GM12801 (cell line): ENCODE results near the gene CNTN5.

Experiments
- TF ChIP-seq, protein P1 (sequence below): IDR thresholded peaks from one replicate; pipeline ENCODE4 v1.5.1; 2011; ENCODE audit warnings: control low read depth; ENCODE audit not compliant: insufficient read length; ENCODE audit errors: extremely low read depth

Gene CNTN5

GRCh38 chr11:100338144-100338840 lies 1317.5 kb downstream of the CNTN5 start:
- TF ChIP-seq, protein P1, sequence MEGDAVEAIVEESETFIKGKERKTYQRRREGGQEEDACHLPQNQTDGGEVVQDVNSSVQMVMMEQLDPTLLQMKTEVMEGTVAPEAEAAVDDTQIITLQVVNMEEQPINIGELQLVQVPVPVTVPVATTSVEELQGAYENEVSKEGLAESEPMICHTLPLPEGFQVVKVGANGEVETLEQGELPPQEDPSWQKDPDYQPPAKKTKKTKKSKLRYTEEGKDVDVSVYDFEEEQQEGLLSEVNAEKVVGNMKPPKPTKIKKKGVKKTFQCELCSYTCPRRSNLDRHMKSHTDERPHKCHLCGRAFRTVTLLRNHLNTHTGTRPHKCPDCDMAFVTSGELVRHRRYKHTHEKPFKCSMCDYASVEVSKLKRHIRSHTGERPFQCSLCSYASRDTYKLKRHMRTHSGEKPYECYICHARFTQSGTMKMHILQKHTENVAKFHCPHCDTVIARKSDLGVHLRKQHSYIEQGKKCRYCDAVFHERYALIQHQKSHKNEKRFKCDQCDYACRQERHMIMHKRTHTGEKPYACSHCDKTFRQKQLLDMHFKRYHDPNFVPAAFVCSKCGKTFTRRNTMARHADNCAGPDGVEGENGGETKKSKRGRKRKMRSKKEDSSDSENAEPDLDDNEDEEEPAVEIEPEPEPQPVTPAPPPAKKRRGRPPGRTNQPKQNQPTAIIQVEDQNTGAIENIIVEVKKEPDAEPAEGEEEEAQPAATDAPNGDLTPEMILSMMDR = no peak

DNA sequence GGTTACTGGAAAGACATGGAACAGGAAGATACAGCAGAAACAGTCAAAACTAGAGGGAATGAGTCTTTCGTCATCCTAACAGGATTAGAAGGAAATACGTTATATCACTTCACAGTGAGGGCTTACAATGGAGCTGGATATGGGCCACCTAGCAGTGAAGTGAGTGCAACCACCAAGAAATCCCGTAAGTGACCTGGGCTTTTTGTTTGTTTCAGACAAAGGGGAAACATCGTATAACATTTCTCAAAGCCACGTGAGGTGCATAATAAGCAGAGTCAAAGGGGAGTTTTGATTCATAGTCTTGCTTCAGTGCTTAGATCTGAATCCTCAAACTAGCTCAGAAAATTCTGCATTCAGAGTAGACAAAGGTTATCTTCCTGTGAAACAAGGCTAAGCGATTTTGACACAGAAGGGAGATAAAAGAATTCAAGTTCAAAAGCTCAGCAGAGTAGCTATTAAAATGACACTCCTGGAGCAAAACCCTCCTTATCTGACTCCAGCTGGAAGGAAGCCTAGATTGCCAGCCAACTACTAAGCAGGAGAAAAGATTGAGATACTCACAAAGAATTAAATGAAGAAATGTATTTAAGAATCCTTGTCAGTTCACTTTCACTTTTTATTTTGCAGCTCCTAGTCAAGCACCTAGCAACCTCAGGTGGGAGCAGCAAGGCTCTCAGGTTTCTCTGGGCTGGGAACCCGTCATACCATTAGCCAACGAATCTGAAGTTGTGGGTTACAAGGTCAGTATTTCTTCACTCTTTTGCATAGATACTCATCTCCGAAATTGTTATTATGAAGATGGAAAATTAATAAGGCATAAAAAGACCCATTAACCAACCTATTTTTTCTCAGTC lies 1319.9 kb downstream of the CNTN5 start:
- TF ChIP-seq, protein P1 = no peak

GRCh38 chr11:100353083-100353482 lies 1332.3 kb downstream of the CNTN5 start:
- TF ChIP-seq, protein P1 = no peak

DNA sequence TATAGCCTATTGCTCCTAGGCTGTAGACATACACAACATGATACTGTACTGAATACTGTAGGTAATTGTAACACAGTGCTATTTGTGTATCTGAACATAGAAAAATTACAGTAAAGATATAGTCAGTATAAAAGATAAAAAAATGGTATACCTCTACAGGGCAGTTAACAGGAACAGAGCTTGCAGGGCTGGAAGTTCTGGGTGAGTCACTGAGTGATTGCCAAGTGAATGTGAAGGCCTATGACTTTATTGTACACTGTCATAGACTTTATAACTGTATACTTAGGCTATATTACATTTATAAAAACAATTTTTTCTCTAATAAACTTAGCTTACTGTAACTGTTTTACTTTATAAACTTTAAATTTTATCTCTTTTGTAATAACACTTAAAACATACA lies 1334.0 kb downstream of the CNTN5 start:
- TF ChIP-seq, protein P1 = no peak

- TF ChIP-seq, protein P1 = no peak
Observed at GRCh38 chr11:100356035-100356434, 1335.3 kb downstream of the CNTN5 start.

DNA sequence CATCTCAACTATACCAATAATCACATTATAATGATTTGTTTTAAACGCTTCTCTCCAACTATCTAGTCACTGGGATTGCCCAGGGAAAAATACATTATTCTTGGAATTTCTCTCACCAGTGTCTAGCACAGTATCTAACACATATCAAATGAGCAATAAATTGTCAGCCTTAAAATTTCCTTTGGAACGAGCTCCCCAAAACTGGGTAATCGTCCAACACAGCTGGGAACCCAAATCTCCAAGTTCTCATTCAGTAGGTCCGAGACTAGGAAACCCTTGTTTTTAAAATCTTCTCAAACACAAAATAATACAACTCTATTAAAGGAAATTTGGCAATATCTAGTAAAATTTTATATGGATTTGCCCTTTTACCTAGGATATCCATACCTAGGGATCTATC lies 1338.5 kb downstream of the CNTN5 start:
- TF ChIP-seq, protein P1 = no peak

GRCh38 chr11:100367892-100368291 lies 1347.1 kb downstream of the CNTN5 start:
- TF ChIP-seq, protein P1 = no peak
